Fibroblast of peridontal ligament (primary cell): ENCODE data around the gene INPP5A.
"Not testable (repeated sequence)": the region's sequence is repeated elsewhere in the genome, so short reads cannot be mapped to it uniquely, and the experiment has no call there.

Experiments used
- DNase-seq: peaks from one replicate; pipeline ENCODE4 v3.0.0-alpha.2; 2010; ENCODE audit errors: extremely low read depth

Gene INPP5A

DNA sequence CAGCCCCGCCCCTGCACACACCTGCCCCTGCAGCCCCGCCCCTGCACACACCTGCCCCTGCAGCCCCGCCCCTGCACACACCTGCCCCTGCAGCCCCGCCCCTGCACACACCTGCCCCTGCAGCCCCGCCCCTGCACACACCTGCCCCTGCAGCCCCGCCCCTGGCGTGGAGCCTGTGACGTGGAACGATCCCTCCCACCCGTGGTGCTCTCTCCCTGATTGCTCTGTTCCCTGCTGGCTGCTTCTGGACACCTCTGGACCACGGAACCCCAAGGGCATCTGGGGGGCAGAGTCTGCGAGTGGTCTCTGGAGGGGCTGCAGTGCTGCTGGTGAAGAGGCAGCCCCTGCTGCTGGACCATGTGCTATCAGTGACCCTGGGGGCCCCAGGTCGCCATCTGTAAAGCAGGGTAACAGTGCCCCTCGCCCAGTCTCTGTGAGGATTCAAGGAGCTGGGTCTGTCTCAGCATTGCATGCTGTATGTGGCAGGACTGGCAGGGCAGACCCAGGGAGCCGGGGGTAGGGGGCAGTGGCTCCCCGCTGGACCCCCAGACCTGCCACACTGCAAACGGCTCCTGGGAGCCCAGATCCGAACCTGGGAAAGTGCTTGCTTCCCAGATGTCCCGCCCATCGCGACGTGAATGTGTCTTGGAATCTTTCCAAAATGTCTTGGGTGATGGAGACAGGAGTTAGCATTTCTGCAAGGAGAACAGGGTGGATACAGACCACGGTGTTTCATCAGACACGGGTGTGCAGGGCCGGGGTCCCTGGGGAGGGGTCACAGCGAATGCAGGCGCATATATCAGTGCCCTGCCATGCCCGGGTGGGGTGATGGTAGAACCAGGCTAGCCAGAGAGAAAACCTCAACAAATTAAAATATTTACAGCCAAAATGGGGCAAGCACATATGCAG is 276.2 kb downstream of the INPP5A start:
- no peak for DNase-seq

DNA sequence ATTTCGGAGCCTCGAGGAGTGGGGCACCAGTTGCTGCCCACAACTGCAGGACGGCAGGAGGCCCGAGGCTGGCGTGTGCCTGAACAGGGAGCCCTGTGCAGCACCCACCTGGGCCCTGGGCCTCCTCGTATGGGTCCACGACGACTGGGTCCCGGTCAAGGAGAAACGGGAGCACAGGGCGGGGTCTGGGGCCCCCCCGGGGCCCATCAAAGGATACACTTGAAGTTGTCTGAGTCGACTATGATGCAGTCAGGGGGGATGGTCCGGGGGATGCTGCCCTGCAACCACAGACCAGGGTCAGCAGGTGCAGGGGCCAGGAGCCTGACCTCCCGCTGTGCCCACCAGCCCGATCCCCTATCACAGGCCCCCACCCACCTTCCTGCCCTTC is 276.9 kb downstream of the INPP5A start:
- no peak for DNase-seq

DNA sequence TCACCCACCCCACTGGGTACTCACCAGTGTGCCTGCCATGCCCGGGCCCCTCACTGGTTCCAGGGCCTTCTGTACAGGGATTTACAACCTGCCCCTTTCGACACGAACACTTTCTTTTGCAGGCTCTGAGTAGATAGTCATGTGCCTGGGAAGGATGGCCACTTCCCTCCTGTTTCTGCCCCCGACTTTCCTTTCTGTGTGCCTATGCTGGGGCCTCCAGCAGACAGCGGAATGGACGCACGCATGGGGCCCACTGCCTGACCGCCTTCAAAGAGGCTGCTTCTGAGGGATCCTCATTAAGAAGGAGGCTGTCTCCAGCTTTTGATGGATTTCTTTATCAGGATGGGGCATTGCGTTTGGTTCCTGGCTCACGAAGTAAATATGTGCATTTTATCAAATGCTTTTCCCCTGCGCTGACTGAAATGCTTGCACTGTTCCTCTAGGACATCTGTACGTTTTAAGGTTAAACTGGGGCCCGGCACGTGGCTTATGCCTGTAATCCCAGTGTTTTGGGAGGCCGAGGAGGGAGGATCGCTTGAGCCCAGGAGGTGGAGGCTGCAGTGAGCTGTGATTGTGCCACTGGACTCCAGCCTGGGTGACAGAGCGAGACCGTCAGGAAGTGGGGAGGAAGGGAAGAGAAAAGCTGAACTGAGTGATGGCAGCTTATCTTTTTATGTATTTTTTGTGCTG is 277.7 kb downstream of the INPP5A start:
- no peak for DNase-seq

DNA sequence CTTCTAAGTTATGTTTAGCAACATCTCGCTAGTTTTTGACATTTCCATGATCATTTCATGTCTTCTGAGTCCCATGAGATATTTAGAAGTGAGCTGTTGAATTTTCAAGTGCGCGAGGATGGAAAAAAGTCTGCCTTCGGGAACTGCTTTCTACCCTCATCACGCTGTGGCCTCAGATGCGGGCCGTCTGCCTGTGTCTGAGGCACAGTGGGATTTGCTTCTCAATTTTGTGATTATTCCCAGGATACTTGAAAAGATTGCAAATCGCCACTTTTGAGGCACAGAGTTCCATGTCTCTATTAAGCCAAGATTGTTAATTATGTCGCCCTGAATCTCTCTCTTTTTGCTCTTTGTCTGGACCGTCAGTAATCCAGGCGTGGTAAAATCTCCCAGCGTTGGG is 279.1 kb downstream of the INPP5A start:
- DNase-seq = no peak

DNA sequence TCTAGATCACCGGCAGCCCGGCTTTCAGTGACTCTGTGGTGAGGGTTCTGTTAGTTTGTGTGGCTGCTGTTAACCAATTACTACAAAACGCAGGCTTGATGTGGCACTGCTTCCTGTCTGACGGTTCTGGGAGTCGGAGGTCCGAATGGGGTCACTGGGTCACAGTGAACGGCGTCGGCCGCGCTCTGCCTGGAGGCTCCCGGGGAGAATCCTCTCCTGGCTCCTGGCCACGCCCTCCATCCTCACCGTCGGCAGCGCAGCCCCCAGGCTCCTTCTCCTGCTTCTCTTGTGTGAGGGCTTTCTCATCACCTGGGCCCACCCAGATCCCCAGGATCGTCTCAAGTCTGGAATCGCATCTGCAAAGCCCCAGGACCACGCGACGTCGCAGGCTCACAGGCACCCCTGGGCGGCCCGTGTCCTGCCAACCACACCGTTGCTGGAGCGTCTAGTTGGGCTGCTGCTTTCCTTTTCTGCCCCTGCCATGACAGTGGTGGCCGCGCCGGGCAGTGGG is 280.2 kb downstream of the INPP5A start:
- no peak for DNase-seq

DNA sequence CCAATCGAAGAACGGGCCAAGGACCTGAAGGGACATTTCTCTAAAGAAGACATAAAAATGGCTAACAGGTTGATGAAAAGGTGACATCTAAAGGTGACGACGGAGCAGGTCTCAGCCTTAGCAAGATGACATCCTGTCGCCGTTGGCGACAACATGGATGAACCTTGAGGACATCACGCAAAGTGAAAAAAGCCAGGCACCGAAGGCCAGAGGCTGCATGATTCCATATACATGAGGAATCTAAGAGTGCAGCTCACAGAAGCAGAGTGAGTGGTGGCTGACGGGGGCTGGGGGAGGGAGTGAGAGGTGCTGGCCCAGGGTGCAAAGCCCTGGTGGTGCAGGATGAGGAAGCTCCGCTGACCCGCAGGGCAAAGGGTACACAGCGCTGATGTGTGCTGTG is 282.5 kb downstream of the INPP5A start:
- no peak for DNase-seq

DNA sequence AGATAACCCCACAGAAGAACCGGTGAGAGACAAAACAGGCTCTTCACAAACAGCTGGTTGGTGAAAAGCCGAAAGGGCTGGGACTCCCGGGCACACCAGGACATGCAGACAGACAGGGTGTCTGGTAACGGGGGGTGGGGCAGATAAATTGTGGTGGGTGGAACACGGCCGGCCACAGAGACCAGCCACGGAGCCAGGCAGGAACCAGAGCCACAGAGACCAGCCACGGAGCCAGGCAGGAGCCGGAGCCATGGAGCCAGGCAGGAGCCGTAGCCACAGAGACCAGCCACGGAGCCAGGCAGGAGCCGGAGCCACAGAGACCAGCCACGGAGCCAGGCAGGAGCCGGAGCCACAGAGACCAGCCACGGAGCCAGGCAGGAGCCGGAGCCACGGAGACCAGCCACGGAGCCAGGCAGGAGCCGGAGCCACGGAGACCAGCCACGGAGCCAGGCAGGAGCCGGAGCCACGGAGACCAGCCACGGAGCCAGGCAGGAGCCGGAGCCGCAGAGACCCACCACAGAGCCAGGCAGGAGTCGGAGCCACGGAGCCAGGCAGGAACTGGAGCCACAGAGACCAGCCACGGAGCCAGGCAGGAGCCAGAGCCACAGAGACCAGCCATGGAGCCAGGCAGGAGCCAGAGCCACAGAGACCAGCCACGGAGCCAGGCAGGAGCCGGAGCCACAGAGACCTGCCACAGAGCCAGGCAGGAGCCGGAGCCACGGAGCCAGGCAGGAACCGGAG is 288.4 kb downstream of the INPP5A start:
- DNase-seq = not testable (repeated sequence)

DNA sequence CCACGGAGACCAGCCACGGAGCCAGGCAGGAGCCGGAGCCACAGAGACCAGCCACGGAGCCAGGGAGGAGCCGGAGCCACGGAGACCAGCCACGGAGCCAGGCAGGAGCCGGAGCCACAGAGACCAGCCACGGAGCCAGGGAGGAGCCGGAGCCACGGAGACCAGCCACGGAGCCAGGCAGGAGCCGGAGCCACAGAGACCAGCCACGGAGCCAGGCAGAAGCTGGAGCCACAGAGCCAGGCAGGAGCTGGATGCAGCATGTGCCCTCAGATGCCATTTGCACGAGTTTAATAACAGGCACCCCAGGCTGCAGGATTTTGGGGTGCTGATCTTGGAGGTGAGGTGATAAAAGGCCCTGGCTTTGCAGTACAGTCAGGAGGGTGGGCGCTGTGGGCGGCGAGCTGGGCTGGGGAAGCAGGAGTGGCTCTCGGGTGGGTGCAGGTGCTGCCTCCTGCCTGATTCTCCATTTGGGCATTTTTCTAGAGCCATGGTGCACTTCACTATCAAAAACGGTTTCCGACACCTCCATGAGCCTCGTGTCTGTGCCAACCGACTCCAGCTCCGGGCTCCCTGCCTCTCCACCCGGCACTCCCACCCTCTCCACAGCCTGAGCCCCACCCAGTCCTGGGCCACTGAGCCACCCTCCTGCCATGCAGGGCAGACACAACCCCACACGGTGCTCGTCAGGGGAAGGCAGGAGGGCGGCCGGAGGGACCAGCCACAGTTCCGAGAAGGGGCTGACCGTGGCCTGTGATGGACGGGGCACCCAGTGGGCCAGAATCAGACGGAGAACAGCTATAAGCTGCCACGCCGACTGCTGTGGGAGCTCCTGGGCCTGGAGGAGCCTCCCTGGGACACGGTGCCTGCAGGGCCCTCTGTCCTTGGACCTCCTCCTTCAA is 289.2 kb downstream of the INPP5A start:
- DNase-seq = no peak

DNA sequence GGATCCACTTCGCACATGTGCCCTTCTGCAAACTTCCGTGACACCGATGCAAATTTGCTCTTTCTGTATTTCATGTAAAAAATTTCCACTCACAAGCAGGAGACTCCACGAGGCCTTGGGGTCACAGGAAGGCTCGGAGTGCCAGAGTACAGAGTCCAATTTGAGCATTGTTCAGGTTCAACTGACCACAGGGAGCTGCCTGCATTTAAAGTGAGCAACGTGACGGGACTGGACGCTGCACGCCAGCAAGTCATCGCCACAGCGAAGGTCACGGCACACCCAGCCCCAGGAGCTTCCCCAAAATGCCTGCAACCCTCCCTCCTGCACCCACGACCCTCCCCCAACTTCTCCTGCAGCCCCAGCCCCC is 289.8 kb downstream of the INPP5A start:
- no peak for DNase-seq

DNA sequence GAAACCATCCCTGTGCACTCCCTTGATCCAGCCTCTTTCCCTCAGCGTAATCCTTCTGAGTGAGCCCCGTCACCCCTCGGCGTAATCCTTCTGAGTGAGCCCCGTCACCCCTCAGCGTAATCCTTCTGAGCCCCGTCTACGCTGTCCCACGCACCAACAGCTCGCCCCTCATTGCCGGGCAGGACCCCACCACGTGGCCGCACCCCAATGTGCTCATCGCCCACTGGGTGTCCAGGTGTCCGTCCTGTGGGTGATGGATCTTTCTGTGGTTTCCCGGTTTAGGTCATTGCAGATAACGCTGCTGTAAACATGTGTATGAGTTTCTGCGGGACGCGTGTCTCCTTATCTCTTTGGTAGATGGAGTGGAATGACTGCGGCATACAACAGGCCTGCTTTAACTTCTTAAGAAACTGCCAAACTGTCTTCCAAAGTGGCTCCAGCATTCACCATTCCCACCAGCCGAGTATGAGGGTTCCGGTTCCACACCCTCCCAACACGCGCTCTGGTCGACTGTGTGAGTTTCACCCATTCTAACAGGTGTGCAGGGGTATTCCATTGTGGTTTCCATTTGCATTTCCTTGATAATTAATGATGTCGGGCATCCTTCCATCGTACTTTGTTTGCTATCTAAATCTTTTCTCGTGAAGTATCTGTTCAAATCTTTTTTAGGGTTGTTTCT is 290.4 kb downstream of the INPP5A start:
- no peak for DNase-seq

DNA sequence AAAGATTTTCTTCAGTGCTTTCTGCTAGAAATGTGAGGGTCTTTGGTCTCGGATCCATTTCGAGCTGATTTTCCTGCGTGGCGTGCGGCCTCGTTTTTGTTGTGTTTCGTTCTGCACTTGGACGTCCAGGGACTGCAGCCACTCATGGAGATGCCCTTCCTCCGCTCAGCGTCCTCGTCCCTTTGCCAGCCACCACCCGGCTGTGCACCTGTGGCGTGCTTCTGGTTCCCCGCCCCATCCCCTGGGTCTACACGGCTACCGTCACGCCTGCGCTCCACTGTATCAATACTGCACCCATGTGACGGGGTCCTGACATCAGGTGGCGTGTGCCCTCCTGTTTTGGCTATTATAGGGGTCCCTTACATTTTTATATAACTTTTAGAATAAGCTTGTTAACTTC is 291.1 kb downstream of the INPP5A start:
- no peak for DNase-seq

DNA sequence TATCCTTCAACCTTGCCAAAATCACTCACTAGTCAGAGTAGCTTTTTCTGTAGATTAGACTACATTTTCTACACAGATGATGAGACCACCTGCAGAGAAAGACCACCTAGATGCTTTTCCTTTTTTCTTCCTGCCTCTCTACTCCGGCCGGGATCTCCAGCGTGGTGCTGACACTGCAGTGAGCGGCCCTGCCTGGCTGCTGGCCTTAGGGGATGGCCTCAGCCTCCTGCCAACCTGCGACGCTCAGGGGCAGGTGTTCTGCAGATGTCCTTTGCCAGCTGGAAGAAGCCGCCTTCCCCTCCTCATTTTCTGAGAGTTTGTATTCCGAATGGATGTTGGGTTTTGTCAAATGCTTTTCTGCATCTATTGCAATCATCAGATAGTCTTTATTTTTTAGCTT is 291.8 kb downstream of the INPP5A start:
- DNase-seq = no peak

DNA sequence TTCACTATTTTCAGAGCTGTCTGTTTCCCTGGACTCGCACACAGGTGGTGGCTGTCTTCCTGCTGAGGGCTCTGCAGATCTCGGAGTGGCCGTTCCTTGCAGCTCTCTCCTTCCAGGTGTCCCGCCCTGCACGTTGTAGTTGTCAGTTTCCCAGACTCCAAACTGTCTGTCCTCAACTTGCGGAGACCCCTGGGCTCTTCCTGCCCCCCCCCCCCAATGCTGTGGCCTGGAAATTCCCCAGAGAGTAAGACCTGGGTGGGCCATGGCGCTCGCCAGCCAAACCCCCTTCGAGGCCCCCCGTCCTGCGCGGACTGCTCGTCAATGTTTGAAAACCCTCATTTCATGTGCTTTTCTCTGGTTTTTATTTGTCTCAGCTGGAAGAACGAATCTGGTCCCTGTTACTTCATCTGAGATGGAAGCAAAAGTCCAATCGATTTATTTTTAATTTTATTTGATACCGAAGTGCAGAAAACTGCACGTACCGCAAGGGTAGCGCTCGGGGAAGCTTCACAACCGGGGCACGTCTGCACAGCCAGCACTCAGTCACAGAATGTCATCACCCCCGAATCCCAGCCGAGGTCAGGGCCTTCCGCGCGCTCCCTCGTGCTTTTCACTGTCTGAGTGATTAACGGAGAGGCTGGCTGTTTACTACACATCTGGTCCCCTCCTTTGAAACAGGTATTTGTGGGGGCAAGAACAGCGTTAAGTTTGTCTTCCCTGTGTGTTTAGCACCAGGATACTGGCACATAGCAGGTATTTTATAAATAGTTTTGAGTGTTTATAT is 294.8 kb downstream of the INPP5A start:
- no peak for DNase-seq
